Measurements from ENCODE around the gene KATNA1.
"Not testable (repeated sequence)": the region's sequence is repeated elsewhere in the genome, so short reads cannot be mapped to it uniquely, and the experiment has no call there.

Gene KATNA1

DNA sequence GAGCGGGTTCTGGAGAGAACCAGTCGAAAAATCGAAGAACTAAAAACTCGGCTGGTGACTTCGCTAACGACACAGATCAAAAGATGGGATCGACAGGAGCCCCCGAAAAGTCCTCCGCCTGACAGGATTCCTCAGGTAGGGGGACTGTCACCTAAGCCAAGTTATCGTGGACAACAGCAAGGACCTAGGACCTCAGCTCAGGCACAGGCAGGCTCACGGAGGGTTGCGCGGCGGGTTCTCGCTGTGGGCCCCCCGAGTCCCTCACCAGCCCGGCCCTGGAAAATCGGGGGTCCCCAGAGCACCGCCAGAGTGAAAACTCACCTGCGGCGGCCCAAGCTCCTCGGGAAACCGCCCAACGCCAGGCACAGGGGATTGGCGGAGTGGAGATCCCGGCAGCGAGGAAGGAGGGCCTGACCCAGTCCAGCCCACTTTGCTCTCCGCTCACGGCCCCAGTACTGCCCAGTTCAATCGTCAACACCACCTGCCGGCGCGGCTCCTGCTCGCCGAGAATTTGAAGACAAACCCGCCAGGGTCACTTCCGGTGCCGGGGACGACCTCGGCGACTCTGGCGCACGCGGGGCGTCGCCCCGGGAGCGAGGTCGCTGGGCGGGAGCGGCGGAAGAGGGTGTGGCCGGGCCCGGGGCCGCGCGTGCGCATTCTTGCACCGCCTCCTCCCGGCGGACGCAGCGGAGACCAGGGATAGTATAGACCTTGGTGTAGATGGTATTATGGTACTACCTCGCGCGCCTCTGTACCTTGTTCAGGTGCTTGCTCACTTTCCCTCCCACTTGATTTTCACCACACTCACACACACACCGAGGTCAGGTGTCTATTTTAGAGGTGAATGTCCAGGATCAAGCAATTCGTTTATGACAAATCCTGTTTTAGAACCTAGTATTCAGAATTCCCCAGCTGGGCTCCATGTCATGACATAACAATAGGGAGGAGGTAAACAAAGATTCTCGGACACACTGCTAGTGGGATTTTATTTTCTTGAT lies at the start of gene KATNA1:
TSS of gene KATNA1 (minus strand) at position 567 of the 998 bp plus-strand sequence. CDS start 10,167 bp downstream, outside the sequence.
- DNase-seq (ENCODE audit: low read depth in 2 of 2, low spot score in 1 of 2) = peak; percentile 66 to 72

GRCh38 chr6:149698175-149698574 lies 49.7 kb upstream of the KATNA1 start:
- DNase-seq (ENCODE audit: low read depth in 2 of 2, low spot score in 1 of 2) = no peak

DNA sequence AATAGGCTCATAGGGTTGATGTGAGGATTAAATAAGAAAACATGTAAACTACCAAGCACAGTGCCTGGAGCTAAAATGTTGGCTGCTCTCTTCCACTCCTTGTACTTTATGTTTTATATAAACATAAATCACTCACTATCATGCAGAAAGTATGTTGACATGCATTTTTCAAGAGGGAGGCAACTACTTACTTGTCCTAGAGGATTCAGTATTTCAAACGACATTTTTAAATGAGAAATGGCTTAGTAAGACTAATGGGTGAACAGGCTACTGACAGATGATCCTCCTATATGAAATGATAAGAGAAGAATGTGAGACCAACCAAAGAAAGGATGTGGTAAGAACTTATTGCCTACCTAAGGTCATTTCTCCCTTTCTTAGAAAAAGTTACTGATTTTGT lies 48.4 kb upstream of the KATNA1 start:
- no peak for DNase-seq (ENCODE audit: low read depth in 2 of 2, low spot score in 1 of 2)

DNA sequence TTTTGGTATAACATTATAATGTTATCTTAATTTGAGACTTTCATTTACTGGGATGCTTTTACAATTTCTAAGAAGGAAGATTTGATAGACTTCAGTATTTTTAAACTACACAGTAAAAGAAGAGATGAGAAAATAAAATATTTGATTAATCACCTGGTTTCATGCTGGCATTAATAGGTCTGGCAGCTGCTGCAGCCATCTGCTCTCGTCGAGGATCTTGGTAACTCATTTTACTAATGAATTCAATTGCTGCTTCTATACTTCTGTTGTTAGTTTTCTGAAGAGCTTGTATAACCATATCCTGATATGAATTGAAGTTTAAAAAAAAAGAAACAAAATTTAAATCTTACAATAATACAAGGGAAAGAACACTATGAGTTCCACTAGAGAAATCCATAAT lies 46.4 kb upstream of the KATNA1 start:
- no peak for DNase-seq (ENCODE audit: low read depth in 2 of 2, low spot score in 1 of 2)

GRCh38 chr6:149691201-149691600 lies 42.7 kb upstream of the KATNA1 start:
- no peak for DNase-seq (ENCODE audit: low read depth in 2 of 2, low spot score in 1 of 2)

- DNase-seq (ENCODE audit: low read depth in 2 of 2, low spot score in 1 of 2) = no peak
Observed at GRCh38 chr6:149686230-149686629, 37.7 kb upstream of the KATNA1 start.

DNA sequence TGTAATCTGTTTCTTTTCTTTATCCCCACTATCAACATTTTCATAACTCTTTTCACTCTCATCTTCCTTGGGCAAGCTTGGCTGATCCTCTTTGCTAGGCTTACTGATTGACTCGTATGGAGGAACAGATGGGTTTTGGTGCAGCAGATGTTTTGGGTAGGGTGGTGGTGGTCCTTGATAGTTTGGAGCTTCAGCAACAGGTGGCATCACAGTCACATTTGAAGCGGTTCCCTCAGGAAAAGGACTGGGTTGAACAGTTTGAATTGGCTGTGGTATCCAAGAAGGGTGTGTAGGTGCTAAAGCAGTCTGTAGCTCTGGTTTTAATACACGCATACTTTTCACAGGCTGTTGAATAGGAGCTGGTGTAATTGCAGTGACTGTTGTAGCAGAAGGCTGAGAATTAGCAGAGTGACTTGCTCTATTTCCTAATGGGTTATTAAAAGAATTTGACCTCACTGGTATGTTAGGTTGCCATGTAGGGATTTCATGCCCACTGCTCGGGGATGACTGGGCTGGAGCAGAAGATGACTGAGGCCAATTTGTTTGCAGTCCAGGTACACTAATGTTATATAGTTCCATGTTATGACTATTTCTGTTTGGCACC lies 34.8 kb upstream of the KATNA1 start:
- DNase-seq (ENCODE audit: low read depth in 2 of 2, low spot score in 1 of 2) = no peak

GRCh38 chr6:149681845-149682244 lies 33.3 kb upstream of the KATNA1 start:
- not testable (repeated sequence) for DNase-seq (ENCODE audit: low read depth in 2 of 2, low spot score in 1 of 2)

- no peak for DNase-seq (ENCODE audit: low read depth in 2 of 2, low spot score in 1 of 2)
Observed at GRCh38 chr6:149681209-149681608, 32.7 kb upstream of the KATNA1 start.

- no peak for DNase-seq (ENCODE audit: low read depth in 2 of 2, low spot score in 1 of 2)
Observed at GRCh38 chr6:149680503-149680902, 32.0 kb upstream of the KATNA1 start.

DNA sequence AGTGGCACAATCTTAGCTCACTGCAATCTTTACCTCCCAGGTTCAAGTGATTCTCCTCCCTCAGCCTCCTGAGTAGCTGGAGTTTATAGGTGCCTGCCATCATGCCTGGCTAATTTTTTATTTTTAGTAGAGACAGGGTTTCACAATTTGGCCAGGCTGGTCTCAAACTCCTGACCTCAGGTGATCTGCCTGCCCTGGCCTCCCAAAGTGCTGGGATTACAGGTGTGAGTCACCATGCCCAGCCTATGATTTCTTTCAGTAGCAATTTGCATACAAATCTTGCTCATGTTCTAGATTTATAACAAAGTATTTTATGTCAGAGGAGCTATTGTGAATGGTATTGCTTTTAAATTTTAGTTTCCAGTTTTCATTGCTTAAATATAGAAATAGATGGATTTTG lies 23.8 kb upstream of the KATNA1 start:
- not testable (repeated sequence) for DNase-seq (ENCODE audit: low read depth in 2 of 2, low spot score in 1 of 2)

DNA sequence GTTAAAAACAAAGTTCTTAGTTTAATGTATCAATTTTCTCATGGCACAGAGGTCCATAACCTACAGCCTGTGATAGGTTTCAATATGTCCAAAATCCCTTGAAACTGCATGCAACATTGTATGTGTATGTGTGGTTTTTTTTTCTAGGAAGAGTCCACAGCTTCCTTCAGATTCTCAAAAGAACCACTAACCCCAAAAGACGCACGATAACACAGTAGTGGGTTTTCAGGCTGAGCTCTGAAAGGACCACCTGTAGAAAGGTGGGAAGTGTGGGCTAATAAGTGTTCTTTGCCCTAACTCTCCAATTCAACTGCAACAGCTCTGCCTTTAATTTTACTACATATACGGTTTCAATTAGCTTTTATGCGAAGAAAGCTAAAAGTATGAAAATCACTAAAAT lies 11.5 kb upstream of the KATNA1 start:
- DNase-seq (ENCODE audit: low read depth in 2 of 2, low spot score in 1 of 2) = no peak

DNA sequence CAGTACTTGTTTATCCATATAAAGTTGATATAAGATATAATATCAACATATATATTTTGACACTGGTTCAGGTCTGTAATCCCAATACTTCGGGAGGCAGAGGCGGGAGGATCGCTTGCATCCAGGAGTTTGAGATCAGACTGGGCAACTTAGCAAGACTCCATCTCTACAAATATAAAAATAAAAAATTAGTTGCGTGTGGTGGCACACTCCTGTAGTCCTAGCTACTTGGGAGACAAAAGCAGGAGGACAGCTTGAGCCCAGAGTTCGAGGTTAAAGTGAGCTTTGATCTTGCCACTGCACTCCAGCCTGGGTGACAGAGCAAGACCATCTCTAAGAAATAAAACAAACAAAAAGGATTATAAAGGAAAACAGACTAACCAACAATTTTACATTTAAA lies 8.9 kb upstream of the KATNA1 start:
- DNase-seq (ENCODE audit: low read depth in 2 of 2, low spot score in 1 of 2) = no peak

- DNase-seq (ENCODE audit: low read depth in 2 of 2, low spot score in 1 of 2) = no peak
Observed at GRCh38 chr6:149651056-149651455, 2.5 kb upstream of the KATNA1 start.

GRCh38 chr6:149646599-149646998 lies 1.9 kb downstream of the KATNA1 start:
- no peak for DNase-seq (ENCODE audit: low read depth in 2 of 2, low spot score in 1 of 2)

- DNase-seq (ENCODE audit: low read depth in 2 of 2, low spot score in 1 of 2) = no peak
Observed at GRCh38 chr6:149642829-149643580, 5.5 kb downstream of the KATNA1 start.

DNA sequence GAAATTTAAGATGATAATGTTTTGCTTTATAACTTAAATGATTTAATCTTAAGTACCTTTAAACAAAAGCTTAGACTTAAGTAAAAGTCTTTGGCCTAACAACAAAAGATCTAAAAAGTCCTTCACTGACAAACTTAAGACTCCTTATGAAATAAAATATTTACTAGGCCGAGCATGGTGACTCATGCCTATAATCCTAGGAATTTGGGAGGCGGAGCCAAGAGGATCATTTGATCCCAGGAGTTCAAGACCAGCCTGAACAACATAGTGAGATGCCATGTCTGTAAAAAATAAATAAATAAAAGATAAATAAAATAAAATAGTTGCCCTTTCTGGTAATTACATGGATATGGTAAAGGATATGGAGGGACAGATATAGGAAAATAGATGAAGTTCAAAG lies 12.4 kb downstream of the KATNA1 start:
- DNase-seq (ENCODE audit: low read depth in 2 of 2, low spot score in 1 of 2) = no peak

DNA sequence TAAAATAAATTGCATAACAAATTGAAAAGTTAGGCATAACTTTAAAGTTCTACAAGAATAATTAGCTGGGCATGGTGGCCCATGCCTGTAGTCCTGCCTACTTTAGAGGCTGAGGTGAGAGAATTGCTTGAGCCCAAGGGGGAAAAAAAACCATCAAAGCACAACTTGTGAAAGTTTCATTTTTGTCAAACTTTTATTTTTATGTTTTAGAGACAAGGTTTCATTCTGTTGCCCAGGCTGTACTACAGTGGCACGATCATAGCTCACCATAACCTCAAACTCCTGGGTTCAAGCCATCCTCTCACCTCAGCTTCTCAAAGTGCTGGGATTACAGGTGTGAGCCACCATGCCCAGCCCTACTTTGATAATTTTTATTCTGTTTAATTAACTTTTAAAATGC lies 14.2 kb downstream of the KATNA1 start:
- no peak for DNase-seq (ENCODE audit: low read depth in 2 of 2, low spot score in 1 of 2)

- no peak for DNase-seq (ENCODE audit: low read depth in 2 of 2, low spot score in 1 of 2)
Observed at GRCh38 chr6:149628875-149629510, 19.5 kb downstream of the KATNA1 start.

DNA sequence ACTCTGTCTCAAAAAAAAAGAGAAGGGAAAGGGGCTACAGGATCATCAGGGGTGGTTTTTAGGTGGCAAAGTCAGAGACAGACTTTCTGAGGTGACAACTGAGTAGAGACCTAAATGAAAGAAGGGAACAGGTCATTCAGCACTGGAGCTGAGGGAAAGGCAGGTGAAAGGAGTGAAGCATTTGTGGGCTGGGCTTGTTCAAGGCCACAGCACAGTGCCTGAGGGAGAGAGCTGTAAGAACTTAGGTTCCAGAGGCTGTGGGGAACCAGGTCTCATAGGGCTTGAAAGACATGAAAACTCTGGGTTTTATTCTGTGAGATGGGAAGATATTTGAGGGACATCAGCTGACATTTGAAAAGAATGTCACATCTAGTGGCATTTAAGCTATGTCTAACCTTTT lies 20.8 kb downstream of the KATNA1 start:
- no peak for DNase-seq (ENCODE audit: low read depth in 2 of 2, low spot score in 1 of 2)

- no peak for DNase-seq (ENCODE audit: low read depth in 2 of 2, low spot score in 1 of 2)
Observed at GRCh38 chr6:149615805-149616204, 32.7 kb downstream of the KATNA1 start.

Measured in stimulated activated CD8-positive, alpha-beta memory T cell treated with anti-CD3 and anti-CD28 coated beads, Interleukin-4, amount 100 ng/mL, for 4 hours (primary cell).